ENCODE measurements around the gene CDK14. TPM values are rescaled to one million over a fixed set of nuclear protein-coding genes. Genes with fewer than 3 reads are reported as not detected.

The CDK14 gene
- total RNA-seq, 1 experiment from 2014 or later: 6.5 TPM

DNA sequence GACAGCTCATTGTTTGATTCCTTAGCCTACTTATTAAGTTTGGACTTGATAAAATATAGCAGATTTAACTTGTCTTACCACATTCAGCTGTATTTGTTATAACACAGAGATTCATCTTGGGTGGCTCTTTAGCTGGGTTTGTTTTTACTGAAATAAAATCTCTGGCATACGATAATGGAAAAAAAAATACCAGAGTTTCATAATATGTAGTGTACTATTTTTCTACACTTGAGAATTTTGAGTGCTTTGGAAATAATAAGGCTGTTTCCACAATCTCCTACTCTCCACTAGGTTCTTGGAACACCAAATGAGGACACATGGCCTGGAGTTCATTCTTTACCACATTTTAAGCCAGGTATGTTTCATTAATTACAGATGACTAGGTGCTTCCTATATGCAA, 449.5 kb downstream of the CDK14 start:
- no peak for DNase-seq (ENCODE audit: low read depth)

DNA sequence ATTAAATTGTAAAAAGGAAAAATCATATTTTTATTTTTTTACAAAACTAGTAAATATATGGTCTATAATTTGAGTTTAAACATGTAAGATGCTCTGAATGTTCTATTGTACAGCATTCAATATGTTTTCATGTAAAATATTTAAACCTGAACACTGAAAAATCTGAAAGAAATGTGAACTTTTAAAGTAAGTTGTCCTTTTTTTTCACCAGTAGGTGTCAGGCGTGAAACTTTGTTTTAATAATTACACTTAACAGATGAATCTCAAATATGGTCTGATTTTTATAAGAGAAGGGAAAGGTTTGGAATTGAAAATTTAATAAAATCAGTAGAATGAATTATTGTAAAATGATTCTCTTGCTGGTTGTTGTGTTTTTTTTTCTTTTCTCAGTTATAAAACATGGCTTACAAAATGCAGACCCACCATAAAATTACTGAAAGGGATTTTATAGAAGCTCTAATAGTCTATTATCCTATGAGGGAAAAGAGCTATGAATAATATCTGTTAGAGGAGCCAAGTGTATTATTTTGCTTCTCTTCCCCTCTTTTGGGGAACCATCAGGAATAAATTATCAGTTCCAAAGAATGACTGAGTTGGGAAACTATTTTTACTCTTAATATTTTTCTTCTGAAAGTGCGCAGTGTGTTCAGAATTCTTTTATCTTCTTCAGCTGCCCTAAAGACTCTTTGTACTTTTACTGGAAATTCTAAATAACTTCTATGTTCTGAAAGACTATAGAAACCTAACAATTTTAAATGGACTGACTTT, 450.4 kb downstream of the CDK14 start:
- no peak for DNase-seq (ENCODE audit: low read depth)

DNA sequence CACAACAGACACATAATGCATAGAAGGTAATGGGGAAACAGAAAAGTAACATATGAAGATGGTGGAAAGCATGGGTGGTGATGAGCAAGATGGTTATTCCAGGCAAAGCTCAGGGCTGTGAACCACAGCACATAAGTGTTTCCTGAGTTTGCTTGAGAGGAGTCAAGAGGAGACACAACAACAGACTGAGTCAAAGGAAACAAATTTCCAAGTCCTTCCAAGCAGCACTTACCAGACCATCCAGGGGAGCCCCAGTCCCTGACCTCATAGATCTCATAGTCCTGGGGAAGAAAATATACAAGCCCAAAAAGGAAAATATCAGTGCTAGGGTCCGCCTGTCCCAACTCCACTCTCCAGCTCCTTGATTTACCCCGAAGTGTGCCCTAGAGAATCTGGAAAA, 451.5 kb downstream of the CDK14 start:
- no peak for DNase-seq (ENCODE audit: low read depth)

- peak; percentile 5 for DNase-seq (ENCODE audit: low read depth)
These were observed 454.6 kb downstream of the CDK14 start for GRCh38 chr7:91050677-91051076.

DNA sequence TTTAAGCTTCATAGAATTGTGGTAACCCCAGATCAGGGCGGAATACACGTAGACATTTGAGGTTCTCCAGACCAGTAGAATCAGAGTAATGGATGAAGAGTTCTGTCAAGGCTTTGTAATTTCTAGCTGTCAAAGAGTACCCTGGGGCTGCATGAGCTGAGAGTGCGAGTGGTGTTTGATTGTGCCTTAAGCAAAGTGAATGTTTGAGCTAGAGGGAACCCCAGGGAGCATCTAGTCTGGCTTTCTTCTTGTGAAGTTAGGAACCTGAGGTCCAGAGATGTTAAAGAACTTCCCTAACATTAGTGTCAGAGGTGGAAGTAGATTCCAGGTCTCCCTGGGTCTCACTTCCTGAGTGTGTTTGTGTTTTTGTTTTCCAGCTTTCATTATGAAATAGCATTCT, 455.8 kb downstream of the CDK14 start:
- no peak for DNase-seq (ENCODE audit: low read depth)

- no peak for DNase-seq (ENCODE audit: low read depth)
These were observed 458.3 kb downstream of the CDK14 start for GRCh38 chr7:91054374-91054773.

DNA sequence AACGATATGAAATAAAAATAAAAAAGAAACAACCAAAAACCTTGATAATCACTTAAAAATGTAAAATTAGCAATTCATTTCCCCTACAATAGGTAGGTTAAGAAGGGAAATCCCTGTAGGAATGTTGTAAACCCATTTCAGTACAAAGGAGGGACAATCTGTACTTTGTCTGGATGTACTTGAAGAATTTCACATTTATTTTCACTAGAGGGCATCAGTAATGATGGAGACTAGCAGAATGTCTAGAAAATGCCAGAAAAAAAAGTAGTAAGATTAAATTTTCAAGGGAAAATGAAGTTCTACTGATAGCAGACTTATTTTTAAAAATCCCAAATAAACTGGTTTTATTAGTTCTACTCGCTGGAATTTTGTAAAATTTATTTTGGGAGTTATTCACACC, 459.1 kb downstream of the CDK14 start:
- DNase-seq (ENCODE audit: low read depth): no peak

DNA sequence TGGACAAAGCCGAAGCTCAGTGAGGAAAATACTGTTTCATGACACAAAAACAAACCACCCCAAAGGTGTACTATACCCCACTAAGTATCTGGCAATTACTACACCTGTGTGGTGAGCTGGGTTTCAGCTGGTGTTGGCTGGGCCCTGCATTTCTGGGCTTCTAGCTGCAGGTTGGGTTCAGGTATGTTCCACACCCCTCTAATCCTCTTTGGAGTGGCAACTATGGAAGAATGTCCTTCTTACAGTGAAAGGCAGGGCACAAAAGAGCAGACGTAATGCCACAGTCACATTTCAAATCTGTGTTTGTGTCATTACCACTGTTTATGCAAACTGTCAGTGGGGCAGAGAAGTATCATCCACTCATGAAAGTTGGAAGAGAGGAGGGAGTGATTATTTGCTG, 466.6 kb downstream of the CDK14 start:
- DNase-seq (ENCODE audit: low read depth): no peak

DNA sequence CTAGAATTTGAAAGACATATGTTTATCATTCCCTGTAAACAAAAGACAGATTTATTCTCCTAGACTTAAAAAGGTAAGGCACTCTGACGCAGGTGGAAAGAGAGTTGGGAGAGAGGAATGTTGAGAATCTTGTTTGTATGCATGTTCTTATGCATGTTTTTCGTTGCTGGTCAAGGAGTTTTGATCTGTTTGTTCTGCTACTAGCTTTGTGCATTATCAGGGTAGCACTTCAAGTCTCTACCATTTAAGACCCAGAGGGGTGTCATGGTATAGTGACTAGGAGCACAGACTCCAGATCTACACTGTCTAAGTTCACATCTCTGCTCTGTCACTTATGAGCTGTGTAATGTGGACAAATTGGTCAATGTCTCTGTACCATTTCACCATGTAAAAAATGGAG, 467.9 kb downstream of the CDK14 start:
- no peak for DNase-seq (ENCODE audit: low read depth)

DNA sequence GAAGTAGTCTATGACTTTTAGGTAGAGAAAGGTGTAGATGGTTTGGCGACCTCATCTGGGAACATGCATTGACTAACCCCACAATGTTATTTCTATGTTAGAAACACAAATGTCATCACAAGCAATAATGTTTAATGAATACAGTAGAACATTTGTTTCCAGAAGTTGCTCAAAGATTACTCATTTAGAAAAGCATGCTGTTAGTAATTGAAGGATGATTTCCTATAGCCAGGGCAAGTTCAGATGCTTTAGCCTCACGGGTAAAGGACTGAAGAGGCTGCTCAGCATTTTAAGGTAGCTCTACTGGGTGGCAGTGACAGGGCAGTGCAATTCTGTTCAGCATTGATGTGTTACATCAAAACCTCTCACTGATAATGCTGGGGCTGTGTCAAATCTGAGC, 468.8 kb downstream of the CDK14 start:
- no peak for DNase-seq (ENCODE audit: low read depth)

DNA sequence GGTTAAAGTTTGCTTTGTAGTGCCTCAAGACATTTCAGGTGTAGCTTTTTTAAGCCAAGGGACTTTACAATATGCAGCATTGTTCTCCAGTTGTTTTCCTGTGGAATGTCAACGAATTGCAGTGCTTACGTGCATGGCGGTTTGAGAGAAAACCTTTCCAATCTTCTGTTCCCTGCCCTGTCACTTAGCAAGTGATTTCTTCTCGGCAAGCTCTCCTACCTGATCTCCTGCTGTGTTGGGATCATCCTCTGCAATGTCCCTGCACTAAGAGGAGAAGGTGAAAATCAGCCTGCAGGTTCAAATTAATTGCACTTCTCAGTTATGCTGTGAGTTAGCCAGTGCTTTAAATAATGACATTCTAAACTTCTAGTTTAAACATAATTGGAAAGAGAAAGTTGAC, 470.5 kb downstream of the CDK14 start:
- DNase-seq (ENCODE audit: low read depth): no peak

GRCh38 chr7:91067242-91067641, 471.1 kb downstream of the CDK14 start:
- no peak for DNase-seq (ENCODE audit: low read depth)

DNA sequence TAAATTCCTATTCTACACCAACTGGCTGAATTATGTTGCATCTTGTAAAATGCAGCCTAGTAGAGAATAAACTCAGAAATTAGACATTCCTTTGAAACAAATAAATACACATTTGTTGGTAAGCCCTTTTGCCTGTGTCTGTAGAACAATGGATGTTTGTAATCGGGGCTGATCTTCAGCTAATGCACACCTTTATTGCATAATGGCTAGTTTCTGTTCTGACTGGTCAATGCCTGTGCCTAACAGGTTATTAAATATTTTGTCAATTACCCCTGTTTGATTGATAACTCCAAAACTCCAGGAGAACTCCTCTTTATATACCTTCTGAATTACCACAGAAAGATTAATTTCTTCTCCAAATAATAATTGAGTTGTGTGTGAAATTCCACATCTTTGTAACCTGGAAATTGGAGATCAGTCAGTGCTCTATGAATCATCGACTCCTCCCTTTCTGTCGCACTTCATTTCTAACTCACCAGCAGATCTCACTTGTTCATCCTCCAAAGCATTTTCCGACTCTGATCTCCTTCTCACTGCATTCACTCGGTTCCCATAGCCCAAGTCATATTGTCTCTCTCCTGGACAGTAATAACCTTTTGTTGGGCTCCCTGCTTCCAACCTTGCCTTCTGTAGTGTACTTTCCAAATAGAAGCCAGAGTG, 472.1 kb downstream of the CDK14 start:
- DNase-seq (ENCODE audit: low read depth): no peak

DNA sequence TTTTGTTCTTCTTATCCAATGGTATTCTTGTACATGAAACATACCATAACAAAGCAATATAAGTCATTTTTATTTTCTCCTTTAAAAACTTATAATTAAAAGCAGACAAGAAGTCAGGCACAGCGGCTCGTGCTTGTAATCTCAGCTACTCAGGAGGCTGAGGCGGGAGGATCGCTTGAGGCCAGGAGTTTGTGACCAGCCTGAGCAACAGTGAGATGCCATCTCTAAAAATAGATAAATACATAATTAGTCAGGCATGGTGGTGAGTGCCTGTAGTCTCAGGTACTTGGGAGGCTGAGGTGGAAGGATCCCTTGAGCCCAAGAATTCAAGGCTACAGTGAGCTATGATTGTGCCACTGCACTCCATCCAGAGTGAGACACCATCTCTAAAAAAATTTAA, 473.0 kb downstream of the CDK14 start:
- DNase-seq (ENCODE audit: low read depth): no peak

GRCh38 chr7:91079487-91079886, 483.4 kb downstream of the CDK14 start:
- peak; percentile 4 for DNase-seq (ENCODE audit: low read depth)

- DNase-seq (ENCODE audit: low read depth): no peak
These were observed 484.2 kb downstream of the CDK14 start for GRCh38 chr7:91080351-91080750.

- peak; percentile 44 for DNase-seq (ENCODE audit: low read depth)
These were observed 485.9 kb downstream of the CDK14 start for GRCh38 chr7:91082038-91082437.

DNA sequence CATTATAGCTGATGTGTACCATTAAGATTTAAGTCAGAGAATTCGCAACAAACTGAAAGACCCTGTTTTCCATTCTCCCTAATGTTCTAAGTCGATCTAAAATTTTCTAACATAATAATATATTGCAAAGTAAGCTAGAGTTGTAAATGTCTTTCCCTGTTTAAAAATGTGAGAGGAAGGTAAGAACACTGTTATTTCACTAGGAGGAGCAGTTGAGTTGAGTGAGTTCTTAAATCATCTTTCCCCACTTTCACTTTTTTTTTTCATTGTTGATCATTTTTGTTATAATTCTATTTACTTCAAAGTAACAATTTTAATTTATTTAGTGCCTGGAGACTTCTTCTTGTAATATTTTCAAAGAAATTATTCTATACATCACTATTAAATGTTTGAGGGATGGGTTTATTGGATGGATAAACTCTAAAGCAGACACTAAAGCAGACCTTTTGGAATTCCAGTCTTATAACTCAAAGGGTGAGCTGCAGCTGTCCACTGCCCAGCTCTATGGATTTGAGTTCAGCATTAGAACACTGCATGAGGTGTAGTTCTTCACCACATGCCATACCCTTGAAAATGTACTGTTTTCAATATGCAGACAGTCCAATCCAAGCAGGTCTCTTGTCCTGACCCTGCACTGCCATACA, 486.9 kb downstream of the CDK14 start:
- DNase-seq (ENCODE audit: low read depth): peak; percentile 11

DNA sequence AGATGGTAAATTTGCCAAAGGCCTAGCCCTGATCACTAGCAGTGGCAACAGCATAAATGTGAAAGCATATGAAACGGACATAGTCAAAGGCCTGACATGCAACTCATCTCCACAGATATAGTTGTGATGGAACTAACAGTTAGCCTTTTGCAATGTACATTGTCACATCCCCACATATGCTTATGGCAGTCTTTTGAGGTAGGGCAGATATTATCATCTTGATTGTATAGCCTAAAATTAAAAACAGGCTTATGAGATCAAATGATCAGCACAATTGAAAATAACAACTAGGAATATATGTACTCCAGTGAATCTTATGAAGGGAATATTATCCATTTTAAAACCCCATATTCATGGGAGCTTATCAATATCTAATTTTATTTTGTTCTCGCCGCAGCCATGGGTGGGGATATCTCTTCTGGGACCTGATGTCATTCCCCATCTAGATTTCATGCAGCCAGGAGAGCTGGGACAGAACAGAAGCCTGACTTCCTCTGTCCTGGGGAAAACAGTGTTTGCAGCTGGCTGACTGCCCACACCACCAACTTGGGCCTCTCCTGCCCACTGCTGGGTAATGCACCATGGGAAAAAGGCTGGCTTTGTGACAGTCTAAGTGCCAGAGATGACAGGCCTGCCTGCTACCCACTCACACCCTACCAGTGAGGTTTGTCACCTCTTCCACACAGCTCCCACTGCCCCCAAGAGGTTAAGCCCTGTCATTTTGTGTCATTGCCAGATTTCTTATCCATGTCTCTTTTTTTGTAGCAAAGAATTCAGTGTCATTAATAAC, 487.9 kb downstream of the CDK14 start:
- peak; percentile 26 for DNase-seq (ENCODE audit: low read depth)

DNA sequence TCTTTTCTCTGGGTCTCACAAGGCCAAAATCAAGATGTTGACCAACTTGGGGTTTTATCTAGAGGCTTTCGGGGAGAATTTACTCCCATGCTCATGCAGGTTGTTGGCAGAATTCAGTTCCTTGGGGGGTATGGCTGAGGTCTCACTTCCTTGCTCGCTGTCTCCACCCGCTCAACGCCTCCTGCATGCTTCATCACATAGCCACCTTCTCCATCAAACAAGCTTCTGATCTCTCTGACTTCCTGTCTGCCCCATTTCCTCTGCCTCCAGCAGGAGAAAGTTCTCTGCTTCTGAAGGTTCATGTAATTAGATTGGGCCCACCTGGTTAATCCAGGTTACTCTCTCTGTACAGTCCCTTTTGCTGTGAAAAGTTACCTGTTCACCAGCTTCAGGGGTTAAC, 489.1 kb downstream of the CDK14 start:
- DNase-seq (ENCODE audit: low read depth): no peak

GRCh38 chr7:91086200-91086599, 490.1 kb downstream of the CDK14 start:
- no peak for DNase-seq (ENCODE audit: low read depth)

- DNase-seq (ENCODE audit: low read depth): no peak
These were observed 492.0 kb downstream of the CDK14 start for GRCh38 chr7:91088156-91088555.

Data from M059J (cell line).